K562 (cell line): ENCODE measurements around the gene AOC1. TPM values are rescaled to one million over a fixed set of nuclear protein-coding genes. Genes with fewer than 3 reads are reported as not detected.
A peak's percentile ranks its signal among the peaks of the same experiment; 100 is the strongest.

Experiments
- CBX1 ChIP-seq: sonication (generic); IDR thresholded peaks from 2 replicates; pipeline ENCODE4 v1.6.1; 2016; ENCODE audit warnings: antibody characterized with exemption, low read depth, mild to moderate bottlenecking
- TRIM28 ChIP-seq: fragments of 450-650 bp; IDR thresholded peaks from 2 replicates; pipeline ENCODE4 v1.6.1; 2017
- polyA plus RNA-seq, 8 experiments: library from polyadenylated mRNA; depleted of rRNA in 4 of 8; stranded (reverse) in 5 of 8; unstranded in 3 of 8; fragments of >200 nt; fragmentation: Nextera tagmentation in 2 of 8; fragmentation: Illumina TruSeq in 1 of 8; extraction: Ambion mirVana in 2 of 8; extraction: Trizol in 1 of 8; gene quantifications; 2 replicates each; pipeline versions ENCODE4 v1.2.1 to v1.2.3, GENCODE V29; 2011 to 2014; ENCODE audit warnings: inconsistent platforms in 1 of 8, missing spikeins in 1 of 8
- total RNA-seq, 7 experiments: library from RNA; depleted of rRNA in 6 of 7; stranded (reverse); fragments of >200 nt in 6 of 7; fragmentation: Illumina TruSeq in 2 of 7; extraction: Trizol in 2 of 7; gene quantifications; 2 replicates each; pipeline versions ENCODE4 v1.2.1 to v1.2.3, GENCODE V29; 2011 to 2021; ENCODE audit warnings: low replicate concordance in 1 of 7
- TF ChIP-seq, protein P1 (sequence below), 2 experiments: fragments of 450-650 bp in 1 of 2; sonication (generic) in 1 of 2; formaldehyde crosslinking in 1 of 2; IDR thresholded peaks; 2 replicates each; pipeline versions ENCODE4 v1.7.1 to v1.9.0; 2016 to 2022; ENCODE audit warnings: inconsistent platforms in 1 of 2, mild to moderate bottlenecking in 1 of 2, missing genetic modification reagents in 1 of 2

The AOC1 gene
- total and polyA plus RNA-seq, 9 of the 15 experiments (the other 6 are each of a cell fraction or from before 2014, with no cell fraction given): not detected

DNA sequence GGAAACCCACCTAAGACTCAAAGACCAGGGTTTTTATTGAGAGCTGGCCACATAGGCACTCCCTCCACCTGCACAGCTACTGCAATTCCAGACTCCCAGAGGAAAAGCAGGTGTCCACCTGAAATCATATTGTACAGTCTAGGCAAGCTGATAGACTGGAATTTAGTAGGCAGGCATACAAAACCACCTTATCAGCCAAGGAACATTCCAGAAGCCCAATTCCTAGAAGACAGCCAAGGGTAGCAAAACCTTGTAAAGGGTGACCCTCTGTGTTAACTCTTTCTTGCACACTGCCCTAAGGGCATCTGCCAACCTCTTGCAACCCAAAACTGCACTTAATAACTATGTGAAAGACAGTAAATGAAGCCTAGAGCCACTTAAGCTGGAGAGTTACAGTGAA is 46.5 kb upstream of the AOC1 start (continued):
- TF ChIP-seq, protein P1, sequence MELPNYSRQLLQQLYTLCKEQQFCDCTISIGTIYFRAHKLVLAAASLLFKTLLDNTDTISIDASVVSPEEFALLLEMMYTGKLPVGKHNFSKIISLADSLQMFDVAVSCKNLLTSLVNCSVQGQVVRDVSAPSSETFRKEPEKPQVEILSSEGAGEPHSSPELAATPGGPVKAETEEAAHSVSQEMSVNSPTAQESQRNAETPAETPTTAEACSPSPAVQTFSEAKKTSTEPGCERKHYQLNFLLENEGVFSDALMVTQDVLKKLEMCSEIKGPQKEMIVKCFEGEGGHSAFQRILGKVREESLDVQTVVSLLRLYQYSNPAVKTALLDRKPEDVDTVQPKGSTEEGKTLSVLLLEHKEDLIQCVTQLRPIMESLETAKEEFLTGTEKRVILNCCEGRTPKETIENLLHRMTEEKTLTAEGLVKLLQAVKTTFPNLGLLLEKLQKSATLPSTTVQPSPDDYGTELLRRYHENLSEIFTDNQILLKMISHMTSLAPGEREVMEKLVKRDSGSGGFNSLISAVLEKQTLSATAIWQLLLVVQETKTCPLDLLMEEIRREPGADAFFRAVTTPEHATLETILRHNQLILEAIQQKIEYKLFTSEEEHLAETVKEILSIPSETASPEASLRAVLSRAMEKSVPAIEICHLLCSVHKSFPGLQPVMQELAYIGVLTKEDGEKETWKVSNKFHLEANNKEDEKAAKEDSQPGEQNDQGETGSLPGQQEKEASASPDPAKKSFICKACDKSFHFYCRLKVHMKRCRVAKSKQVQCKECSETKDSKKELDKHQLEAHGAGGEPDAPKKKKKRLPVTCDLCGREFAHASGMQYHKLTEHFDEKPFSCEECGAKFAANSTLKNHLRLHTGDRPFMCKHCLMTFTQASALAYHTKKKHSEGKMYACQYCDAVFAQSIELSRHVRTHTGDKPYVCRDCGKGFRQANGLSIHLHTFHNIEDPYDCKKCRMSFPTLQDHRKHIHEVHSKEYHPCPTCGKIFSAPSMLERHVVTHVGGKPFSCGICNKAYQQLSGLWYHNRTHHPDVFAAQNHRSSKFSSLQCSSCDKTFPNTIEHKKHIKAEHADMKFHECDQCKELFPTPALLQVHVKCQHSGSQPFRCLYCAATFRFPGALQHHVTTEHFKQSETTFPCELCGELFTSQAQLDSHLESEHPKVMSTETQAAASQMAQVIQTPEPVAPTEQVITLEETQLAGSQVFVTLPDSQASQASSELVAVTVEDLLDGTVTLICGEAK (IDR thresholded peaks at IDR 0.05): no peak
- TF ChIP-seq, protein P1 (CRISPR knock-in tag; IDR thresholded peaks at IDR 0.05): no peak
- TF ChIP-seq TRIM28 (0 out of 2 replicates have a peak, but pooled peaks have one; percentile 28), CBX1 (0 out of 2 replicates have a peak, but pooled peaks have one; percentile 43)
